HFF-Myc (cell line): ENCODE results near the gene LRSAM1.

ENCODE experiments used
- DNase-seq: peaks from one replicate; pipeline ENCODE4 v3.0.0-alpha.2; 2011; ENCODE audit warnings: low read depth; ENCODE audit errors: extremely low read depth
- H3K4me3 ChIP-seq: replicated peaks from 2 replicates; pipeline ENCODE4 v1.5.1; 2011; ENCODE audit warnings: low read depth, mild to moderate bottlenecking, control low read depth, low read length
- TF ChIP-seq, protein P1 (sequence below): IDR thresholded peaks from 2 replicates; pipeline ENCODE4 v1.5.1; 2012; ENCODE audit warnings: mild to moderate bottlenecking, low read depth, low read length, control low read depth; ENCODE audit errors: missing control alignments

LRSAM1 gene

DNA sequence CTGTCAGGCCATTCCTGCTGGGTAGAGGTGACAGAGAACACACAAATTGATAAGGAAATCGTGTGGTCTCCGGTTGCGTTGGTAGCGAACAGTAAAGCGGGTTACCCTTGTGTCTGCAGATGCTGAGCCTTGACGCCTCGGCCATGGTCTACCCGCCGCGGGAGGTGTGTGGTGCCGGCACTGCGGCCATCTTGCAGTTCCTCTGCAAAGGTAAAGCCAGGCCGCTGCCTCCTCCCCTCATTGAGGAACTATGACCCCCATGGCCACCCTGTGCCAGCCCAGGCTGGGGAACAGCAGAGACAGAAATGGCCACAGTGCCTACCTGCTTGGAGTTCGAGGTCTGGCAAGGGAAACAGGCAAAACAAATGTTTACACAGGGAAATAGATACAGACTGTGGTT is 16.3 kb downstream of the LRSAM1 start:
- no peak overlapping the region for H3K4me3 ChIP-seq
- TF ChIP-seq, protein P1, sequence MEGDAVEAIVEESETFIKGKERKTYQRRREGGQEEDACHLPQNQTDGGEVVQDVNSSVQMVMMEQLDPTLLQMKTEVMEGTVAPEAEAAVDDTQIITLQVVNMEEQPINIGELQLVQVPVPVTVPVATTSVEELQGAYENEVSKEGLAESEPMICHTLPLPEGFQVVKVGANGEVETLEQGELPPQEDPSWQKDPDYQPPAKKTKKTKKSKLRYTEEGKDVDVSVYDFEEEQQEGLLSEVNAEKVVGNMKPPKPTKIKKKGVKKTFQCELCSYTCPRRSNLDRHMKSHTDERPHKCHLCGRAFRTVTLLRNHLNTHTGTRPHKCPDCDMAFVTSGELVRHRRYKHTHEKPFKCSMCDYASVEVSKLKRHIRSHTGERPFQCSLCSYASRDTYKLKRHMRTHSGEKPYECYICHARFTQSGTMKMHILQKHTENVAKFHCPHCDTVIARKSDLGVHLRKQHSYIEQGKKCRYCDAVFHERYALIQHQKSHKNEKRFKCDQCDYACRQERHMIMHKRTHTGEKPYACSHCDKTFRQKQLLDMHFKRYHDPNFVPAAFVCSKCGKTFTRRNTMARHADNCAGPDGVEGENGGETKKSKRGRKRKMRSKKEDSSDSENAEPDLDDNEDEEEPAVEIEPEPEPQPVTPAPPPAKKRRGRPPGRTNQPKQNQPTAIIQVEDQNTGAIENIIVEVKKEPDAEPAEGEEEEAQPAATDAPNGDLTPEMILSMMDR, result no peak
- DNase-seq, result no peak

DNA sequence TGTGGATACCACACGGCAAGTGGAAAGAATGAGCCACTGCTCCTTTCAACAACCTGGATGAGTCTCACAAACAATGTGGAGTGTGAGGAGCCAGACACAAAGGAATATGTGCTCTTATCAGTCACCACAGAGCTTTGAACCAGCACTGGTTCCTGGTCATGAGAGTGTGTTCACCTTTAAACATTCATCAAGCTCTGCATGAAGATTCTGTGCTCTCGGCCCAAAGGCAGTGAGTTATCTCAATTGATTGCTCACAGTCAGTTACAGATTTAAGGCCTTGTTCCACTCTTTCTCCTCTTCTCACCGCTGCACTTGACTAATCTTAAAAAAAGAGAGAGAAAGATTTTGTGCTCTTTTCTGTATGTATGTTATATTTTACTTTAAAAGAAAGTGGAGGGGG is 19.4 kb downstream of the LRSAM1 start:
- no peak overlapping the region for H3K4me3 ChIP-seq
- TF ChIP-seq, protein P1, result no peak
- DNase-seq, result no peak

DNA sequence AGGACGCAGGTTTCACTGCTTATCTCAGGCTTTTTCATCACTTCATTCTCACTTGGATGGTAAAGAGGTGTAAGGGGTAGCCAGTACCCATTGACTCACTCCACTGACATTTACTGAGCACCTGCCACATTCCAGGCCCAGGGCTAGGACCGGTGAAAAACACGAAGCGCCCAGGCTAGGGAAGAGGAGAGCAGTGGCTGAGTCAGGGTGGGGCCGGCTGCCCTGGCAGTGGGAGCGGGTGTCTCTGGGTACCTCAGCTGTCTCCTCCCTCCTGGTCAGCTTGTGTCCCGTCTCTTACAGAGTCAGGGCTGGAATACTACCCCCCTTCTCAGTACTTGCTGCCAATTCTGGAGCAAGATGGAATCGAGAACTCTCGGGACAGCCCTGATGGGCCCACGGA is 22.2 kb downstream of the LRSAM1 start:
- H3K4me3 ChIP-seq, result no peak overlapping the region
- TF ChIP-seq, protein P1, result no peak
- DNase-seq, result no peak

DNA sequence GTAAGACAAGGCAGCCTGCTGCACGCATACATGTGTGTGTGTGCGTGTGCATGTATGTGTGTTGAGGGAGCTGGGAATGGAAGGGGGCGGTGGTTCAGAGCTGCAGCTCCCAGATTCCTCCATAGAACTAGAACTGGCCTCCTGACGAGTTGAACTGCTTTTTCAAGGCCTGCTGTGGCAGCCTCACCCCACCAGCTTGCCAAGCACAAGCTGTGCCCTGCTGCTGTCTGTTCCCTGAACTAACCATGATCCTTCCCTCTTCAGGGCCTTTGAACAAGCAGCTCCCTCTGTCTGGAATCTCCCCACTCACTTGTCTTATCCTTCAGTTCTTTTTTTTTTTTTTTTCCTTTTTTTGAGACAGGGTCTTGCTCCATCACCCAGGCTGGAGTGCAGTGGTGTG is 22.6 kb downstream of the LRSAM1 start:
- no peak for DNase-seq
- no peak overlapping the region for H3K4me3 ChIP-seq
- TF ChIP-seq, protein P1, result no peak

DNA sequence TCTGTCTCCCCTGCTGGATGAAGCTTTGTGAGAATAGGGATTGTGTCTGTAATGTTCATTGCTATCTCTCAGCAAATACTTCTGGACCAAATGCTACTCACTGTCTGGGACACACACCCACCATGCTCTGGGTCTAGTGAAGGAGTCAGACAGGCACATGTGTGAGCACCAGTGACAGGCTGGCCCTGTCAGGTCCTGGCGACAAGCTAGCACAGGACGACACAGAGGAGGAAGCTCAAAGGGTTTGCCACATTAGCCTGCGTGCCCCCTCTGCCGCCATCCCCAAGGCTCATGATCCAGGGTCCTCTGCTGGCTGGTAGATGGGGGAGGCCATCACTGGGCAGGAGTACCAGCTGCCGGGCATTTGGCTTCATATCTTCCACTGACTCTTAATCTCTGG is 23.3 kb downstream of the LRSAM1 start:
- TF ChIP-seq, protein P1, result no peak
- H3K4me3 ChIP-seq, result no peak overlapping the region
- DNase-seq, result no peak

DNA sequence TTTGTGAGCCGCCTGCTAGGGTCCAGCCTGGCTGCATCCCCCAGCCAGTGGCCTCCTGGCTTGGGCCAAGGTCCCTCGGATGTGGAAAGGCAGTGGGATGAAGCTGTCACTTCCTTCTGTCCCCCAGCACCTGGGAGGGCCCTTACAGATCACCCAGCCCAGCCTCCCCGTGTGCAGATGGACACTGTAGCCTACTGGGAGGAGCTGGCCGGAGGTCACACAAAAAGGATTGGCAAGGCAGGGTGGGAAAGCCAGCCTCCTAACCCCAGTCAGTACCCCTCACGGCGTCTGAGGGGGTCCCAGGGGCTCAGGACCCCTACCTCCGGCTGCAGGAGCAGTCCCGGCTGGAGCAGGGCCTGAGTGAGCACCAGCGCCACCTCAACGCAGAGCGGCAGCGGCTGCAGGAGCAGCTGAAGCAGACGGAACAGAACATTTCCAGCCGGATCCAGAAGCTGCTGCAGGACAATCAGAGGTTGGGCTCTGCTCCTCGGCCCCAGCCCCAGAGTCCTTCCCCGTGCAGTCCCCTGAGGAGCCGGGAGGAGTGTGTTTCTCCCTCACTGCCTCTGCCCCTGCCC is 28.3 kb downstream of the LRSAM1 start:
- DNase-seq, result no peak
- no peak overlapping the region for H3K4me3 ChIP-seq
- TF ChIP-seq, protein P1, result no peak

DNA sequence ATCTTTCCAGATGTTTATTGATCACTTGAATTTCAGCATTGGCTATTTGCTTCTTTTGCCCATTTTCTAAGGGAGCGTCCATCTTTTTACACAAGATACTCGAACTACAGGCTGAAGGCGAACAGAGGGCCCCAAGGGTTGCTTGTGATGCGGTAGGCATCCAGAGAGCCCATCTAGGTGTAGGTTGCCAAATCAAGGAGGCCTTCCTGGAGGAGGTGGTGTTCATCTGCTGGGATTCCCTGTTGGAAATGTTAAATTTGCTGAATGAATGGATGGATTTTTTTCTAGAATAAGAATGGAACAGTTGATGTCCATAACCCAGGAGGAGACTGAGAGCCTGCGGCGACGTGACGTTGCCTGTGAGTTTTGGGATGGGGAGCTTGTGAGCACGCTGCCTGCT is 31.4 kb downstream of the LRSAM1 start:
- no peak overlapping the region for H3K4me3 ChIP-seq
- TF ChIP-seq, protein P1, result no peak
- DNase-seq, result no peak
